ENCODE data around the gene BOD1L1. TPM values are rescaled to one million over a fixed set of nuclear protein-coding genes. Genes with fewer than 3 reads are reported as not detected.

Gene BOD1L1
- total RNA-seq, 6 experiments from 2014 or later = 22.9 to 24.9 (median 24.6) TPM

DNA sequence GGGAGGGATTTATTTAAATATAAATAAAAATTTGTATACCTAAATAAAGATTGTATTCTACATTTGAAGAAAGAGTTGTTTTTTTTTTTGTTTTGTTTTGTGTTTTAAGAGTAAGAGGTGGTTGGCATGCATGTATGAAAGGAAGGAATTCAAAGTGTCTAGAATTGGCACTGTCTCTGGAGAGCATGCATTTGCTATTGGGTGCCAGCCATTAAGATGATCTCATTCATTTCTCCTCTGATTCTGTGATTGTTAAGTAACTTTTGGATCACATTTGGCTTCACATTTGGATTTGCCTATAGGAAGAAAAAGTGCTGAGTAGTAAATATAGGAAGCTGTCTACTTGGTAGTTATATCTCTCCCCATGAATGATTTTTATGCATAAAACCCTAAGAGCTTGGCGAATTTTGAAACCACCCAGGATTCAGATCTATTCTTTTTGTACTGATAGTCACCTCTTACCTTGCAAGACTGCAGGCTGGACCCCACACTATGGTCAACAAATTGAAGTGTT, 7.8 kb upstream of the BOD1L1 start:
- peaks cover 18% of the 10 kb centered on the region for H3K27me3 Mint-ChIP-seq (ENCODE audit: insufficient read depth)
- H3K9me3 Mint-ChIP-seq = no peaks in the 10 kb centered on the region
- TF ChIP-seq, protein P1, sequence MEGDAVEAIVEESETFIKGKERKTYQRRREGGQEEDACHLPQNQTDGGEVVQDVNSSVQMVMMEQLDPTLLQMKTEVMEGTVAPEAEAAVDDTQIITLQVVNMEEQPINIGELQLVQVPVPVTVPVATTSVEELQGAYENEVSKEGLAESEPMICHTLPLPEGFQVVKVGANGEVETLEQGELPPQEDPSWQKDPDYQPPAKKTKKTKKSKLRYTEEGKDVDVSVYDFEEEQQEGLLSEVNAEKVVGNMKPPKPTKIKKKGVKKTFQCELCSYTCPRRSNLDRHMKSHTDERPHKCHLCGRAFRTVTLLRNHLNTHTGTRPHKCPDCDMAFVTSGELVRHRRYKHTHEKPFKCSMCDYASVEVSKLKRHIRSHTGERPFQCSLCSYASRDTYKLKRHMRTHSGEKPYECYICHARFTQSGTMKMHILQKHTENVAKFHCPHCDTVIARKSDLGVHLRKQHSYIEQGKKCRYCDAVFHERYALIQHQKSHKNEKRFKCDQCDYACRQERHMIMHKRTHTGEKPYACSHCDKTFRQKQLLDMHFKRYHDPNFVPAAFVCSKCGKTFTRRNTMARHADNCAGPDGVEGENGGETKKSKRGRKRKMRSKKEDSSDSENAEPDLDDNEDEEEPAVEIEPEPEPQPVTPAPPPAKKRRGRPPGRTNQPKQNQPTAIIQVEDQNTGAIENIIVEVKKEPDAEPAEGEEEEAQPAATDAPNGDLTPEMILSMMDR (IDR thresholded peaks at IDR 0.05) = no peak
- no peak overlapping the region for H3K4me3 Mint-ChIP-seq
- peaks cover 15% of the 10 kb centered on the region for H3K4me1 Mint-ChIP-seq (ENCODE audit: low read depth)
- no peaks in the 10 kb centered on the region for H3K36me3 Mint-ChIP-seq (ENCODE audit: low read depth)
- DNase-seq = peak; percentile 21
- H3K27ac Mint-ChIP-seq = no peak overlapping the region

DNA sequence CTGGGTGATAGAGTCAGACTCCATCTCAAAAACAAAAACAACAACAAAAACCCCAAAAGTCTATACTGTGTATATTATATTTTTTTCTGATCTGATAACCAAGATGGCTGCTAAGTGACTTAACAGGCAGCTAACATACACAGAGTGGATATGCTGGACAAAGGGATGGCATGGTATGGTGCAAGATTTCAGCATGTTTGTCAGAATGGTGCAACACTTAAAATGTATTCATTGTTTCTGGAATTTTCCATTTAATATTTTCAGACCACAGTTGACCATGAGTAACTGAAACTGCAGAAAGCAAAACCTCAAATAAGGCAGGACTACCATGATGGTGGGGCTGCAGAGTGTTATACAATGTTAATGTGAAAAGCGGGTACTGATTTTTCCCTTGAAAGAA, 6.1 kb upstream of the BOD1L1 start:
- H3K36me3 Mint-ChIP-seq (ENCODE audit: low read depth) = no peaks in the 10 kb centered on the region
- TF ChIP-seq, protein P1 (IDR thresholded peaks at IDR 0.05) = no peak
- DNase-seq = no peak
- H3K4me3 Mint-ChIP-seq = no peak overlapping the region
- H3K27ac Mint-ChIP-seq = no peak overlapping the region
- H3K27me3 Mint-ChIP-seq (ENCODE audit: insufficient read depth) = peaks cover 18% of the 10 kb centered on the region
- no peaks in the 10 kb centered on the region for H3K9me3 Mint-ChIP-seq
- peaks cover 2% of the 10 kb centered on the region; the same call in 1 of the 2 replicates for H3K4me1 Mint-ChIP-seq (ENCODE audit: low read depth)

DNA sequence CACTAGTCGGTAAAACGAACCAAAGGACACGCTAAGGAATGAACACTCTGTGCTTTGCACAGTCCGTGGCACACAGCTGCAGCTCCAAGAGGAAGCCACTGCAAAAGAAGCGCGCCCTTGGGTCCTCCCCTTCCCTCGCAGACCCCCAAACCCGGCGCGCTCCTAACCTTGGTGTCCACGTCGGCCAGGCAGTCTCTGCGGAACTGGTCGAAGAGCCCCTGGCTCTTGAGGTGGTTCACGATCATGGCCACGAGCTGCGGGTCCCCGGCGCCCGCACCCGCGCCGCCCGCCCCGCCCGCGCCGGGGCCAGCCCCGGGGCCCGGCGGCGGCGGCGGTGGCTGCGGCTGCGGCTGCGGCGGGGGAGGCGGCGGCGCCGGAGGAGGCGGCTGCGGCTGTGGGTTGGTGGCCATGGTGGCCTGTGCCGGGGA, 333 bp downstream of the BOD1L1 start:
- Mint-ChIP-seq H3K36me3 (ENCODE audit: low read depth) (peaks cover 7% of the 10 kb centered on the region), H3K9me3 (no peaks in the 10 kb centered on the region), H3K27ac (peak overlapping the region; percentile 97), H3K4me3 (peak overlapping the region; percentile 96), H3K4me1 (ENCODE audit: low read depth) (peaks cover 32% of the 10 kb centered on the region), H3K27me3 (ENCODE audit: insufficient read depth) (peaks cover 8% of the 10 kb centered on the region)
- no peak for DNase-seq
- TF ChIP-seq, protein P1 (IDR thresholded peaks at IDR 0.05) = no peak

DNA sequence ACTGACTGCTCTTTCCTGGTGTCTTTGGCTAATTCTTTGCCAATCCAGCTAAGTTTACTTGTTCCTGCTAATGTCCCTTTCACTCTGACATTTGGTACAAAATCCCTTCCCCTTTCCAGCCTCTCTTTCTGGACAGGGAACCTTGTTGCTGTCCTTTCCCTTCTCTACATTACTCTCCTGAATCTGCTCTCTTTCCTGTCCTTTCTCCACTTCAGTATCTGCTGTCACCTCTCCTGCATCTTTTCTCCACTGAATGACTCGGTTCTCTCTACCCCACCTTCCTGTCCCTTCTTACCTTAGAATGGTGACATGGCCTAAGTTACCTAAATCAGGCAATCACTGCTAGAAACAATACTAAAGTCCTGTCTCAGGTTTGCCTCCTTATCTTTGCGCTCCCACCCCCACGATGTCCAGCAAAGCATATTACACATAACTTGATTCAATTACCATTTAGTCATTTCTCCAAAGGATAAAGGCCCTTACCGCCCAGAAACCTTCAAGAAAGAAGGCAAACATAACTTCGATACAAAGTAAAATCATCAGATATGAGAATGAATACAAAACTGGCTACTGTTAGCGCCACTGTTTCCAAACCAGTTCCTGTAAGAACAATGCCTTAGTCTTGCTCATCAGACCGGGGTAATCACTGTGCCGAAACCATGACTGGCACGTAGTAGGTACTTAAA, 890 bp downstream of the BOD1L1 start:
- peak overlapping the region; percentile 96 for H3K4me3 Mint-ChIP-seq
- peaks cover 32% of the 10 kb centered on the region for H3K4me1 Mint-ChIP-seq (ENCODE audit: low read depth)
- peaks cover 7% of the 10 kb centered on the region for H3K36me3 Mint-ChIP-seq (ENCODE audit: low read depth)
- no peaks in the 10 kb centered on the region for H3K9me3 Mint-ChIP-seq
- H3K27ac Mint-ChIP-seq = peak overlapping the region; percentile 97
- DNase-seq = no peak
- TF ChIP-seq, protein P1 (IDR thresholded peaks at IDR 0.05) = no peak
- peaks cover 8% of the 10 kb centered on the region for H3K27me3 Mint-ChIP-seq (ENCODE audit: insufficient read depth)

DNA sequence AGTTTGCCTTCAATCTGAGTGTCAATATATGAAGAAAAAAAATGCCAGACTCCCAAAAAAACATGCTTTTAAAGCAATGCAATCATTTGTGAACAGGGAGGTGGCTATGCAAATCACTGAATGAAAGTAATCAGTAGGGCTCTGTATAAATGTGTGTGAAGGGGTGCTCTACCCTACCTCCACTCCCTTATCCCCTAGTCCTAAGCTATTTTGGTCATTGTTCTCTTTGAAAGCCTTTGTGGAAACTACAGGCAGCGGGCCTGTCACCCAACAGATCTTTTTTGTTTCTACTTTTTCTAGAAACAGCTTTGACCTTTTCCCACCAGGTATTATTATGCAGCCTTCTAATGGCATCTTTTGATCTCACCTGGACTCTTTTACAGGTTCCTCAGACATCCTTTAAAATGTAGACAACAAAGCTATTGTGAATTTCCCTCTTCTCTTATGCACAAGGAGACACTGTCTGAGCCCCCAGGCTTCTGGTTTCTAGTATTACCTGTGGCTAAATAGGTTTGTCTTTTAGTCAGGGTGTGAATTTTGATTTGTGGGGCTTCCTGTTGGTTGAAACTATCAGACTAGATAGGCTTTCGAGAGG, 9.2 kb downstream of the BOD1L1 start:
- Mint-ChIP-seq H3K9me3 (no peaks in the 10 kb centered on the region), H3K4me1 (ENCODE audit: low read depth) (peaks cover 6% of the 10 kb centered on the region; the same call in 1 of the 2 replicates), H3K36me3 (ENCODE audit: low read depth) (peaks cover 8% of the 10 kb centered on the region), H3K4me3 (no peak overlapping the region), H3K27ac (no peak overlapping the region), H3K27me3 (ENCODE audit: insufficient read depth) (no peaks in the 10 kb centered on the region)
- TF ChIP-seq, protein P1 (IDR thresholded peaks at IDR 0.05) = no peak
- no peak for DNase-seq
